ENCODE results near the gene FXYD6.

- TF ChIP-seq POLR2AphosphoS5 (IDR thresholded peaks at IDR 0.05; ENCODE audit: low read depth, low read length) (no peak), SIN3A (IDR thresholded peaks at IDR 0.05; ENCODE audit: borderline replicate concordance, insufficient read depth, low read length) (no peak), TAF1 (IDR thresholded peaks at IDR 0.05; ENCODE audit: borderline replicate concordance, insufficient read depth, low read length) (no peak), REST (IDR thresholded peaks at IDR 0.05; ENCODE audit: insufficient read depth in 1 of 2, low read depth in 2 of 2, low read length in 2 of 2) (no peak), FOXP2 (optimal IDR thresholded peaks at IDR 0.05; ENCODE audit: borderline replicate concordance, extremely low read depth, extremely low read length, insufficient read depth) (no peak)
These were observed 32.6 kb downstream of the FXYD6 start for GRCh38 chr11:117843666-117844484.
